Testis (tissue), 3 donors: ENCODE results near the gene LIMD2. TPM values are rescaled to one million over a fixed set of nuclear protein-coding genes. Genes with fewer than 3 reads are reported as not detected.

Experiments used
- DNase-seq: peaks from one replicate; pipeline ENCODE4 v3.0.0-alpha.2; 2019
- H3K27ac ChIP-seq, 2 donors: fragments of 200-600 bp; sonication (generic); one replicate each; pipeline ENCODE4 v1.5.1; 2019
- H3K27me3 ChIP-seq: fragments of 200-600 bp; sonication (generic); one replicate; pipeline ENCODE4 v1.5.1; 2019
- H3K36me3 ChIP-seq: fragments of 200-600 bp; sonication (generic); one replicate; pipeline ENCODE4 v1.5.1; 2017; ENCODE audit warnings: low read depth; ENCODE audit errors: missing control alignments
- H3K4me1 ChIP-seq: fragments of 200-600 bp; sonication (generic); one replicate; pipeline ENCODE4 v1.5.1; 2019
- H3K4me3 ChIP-seq, 2 donors: fragments of 200-600 bp; sonication (generic); one replicate each; pipeline ENCODE4 v1.5.1; 2017 to 2019
- H3K9me3 ChIP-seq: fragments of 200-600 bp; sonication (generic); one replicate; pipeline ENCODE4 v1.5.1; 2017
- POLR2A ChIP-seq: fragments of 450-650 bp; IDR thresholded peaks from one replicate; pipeline ENCODE4 v1.6.1; 2017; ENCODE audit warnings: antibody characterized with exemption, mild to moderate bottlenecking, moderate library complexity
- WGBS, 2 donors: methylation state at CpG; one replicate each; pipeline ENCODE4 v1.1.5; 2018; 5-methylcytosine and 5-hydroxymethylcytosine counted together
- intact Hi-C: fragments of 100-400 bp; cut with DNase I; formaldehyde crosslinking; loops from one replicate; pipeline ENCODE4 v1.15.1; 2023; ENCODE audit warnings: low total_unique reads
- polyA plus RNA-seq: library from polyadenylated mRNA; stranded (reverse); fragments of 350-450 nt; fragmentation: Illumina TruSeq; extraction: RNeasy Lipid Tissue Mini Kit (QIAGEN cat#74804); gene quantifications from one replicate; pipeline ENCODE4 v1.2.3, GENCODE V29; 2014; ENCODE audit warnings: low read depth, low replicate concordance; ENCODE audit not compliant: insufficient read depth
- total RNA-seq, 2 donors: library from RNA; depleted of rRNA; stranded (reverse); fragments of >200 nt; gene quantifications; one replicate each; pipeline ENCODE4 v1.2.3, GENCODE V29; 2016
- TF ChIP-seq, protein P1 (sequence below), 3 experiments: fragments of 450-650 bp in 2 of 3; fragments of 200-600 bp in 1 of 3; sonication (generic) in 1 of 3; IDR thresholded peaks; one replicate each; pipeline ENCODE4 v1.5.1; 2016 to 2019; ENCODE audit warnings: antibody characterized with exemption in 3 of 3, mild to moderate bottlenecking in 2 of 3, moderate library complexity in 1 of 3

Gene LIMD2
- total and polyA plus RNA-seq, 3 donors from 2014 or later: 21.9 to 22.9 (median 22.8) TPM

DNA sequence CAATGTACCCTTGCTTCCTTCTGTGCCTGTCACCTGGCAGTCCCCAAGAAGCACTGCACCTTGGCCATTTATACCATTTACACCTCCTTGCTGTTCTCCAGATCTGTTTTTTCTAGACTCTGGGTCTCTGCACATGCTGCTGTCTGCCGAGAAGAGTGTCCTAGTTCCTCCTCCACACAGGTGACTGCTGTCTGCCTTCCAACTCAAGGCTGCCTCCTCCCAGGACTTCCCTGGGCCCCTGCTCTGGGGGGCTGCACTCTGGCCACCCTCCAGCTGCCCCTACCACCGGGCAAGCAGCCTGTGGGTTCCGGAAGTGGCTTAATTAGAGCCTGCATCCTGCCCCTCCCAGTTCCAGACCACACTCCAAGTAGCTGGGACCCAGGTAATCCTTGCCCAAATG lies 5.7 kb upstream of the LIMD2 start:
- H3K27me3 ChIP-seq: no peaks in the 10 kb centered on the region
- peaks cover 8% of the 10 kb centered on the region for H3K4me1 ChIP-seq
- TF ChIP-seq, protein P1, sequence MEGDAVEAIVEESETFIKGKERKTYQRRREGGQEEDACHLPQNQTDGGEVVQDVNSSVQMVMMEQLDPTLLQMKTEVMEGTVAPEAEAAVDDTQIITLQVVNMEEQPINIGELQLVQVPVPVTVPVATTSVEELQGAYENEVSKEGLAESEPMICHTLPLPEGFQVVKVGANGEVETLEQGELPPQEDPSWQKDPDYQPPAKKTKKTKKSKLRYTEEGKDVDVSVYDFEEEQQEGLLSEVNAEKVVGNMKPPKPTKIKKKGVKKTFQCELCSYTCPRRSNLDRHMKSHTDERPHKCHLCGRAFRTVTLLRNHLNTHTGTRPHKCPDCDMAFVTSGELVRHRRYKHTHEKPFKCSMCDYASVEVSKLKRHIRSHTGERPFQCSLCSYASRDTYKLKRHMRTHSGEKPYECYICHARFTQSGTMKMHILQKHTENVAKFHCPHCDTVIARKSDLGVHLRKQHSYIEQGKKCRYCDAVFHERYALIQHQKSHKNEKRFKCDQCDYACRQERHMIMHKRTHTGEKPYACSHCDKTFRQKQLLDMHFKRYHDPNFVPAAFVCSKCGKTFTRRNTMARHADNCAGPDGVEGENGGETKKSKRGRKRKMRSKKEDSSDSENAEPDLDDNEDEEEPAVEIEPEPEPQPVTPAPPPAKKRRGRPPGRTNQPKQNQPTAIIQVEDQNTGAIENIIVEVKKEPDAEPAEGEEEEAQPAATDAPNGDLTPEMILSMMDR (IDR thresholded peaks at IDR 0.05): no peak
- TF ChIP-seq POLR2A: no peak
- intact Hi-C loops: no loop called here
- no peaks in the 10 kb centered on the region for H3K36me3 ChIP-seq
- no peak for DNase-seq
- no peak overlapping the region for H3K27ac ChIP-seq
- no peaks in the 10 kb centered on the region for H3K9me3 ChIP-seq
- WGBS, 2 donors: 58 to 72% methylated on average over 3 of the region's 3 CpGs
- H3K4me3 ChIP-seq: no peak overlapping the region

DNA sequence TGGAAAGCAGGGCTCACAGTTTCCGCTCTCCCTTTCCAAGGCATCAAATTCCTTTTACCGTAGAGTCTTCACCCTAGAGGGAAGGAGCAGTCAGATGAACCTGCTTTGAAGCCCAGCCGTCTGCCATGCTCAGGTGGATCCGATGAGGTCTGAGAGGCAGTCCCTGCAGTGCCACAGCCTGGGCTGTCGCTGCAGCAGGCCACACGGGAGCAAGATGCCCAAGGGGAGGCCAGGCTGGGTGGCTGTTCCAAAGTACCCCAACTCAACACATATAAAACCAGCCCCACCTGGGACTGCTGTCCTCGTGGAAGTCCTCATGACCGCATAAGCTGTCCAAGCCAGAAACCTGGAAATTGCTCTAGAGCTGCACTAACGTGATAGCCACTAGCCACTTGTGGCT lies 4.9 kb upstream of the LIMD2 start:
- no peak overlapping the region for H3K27ac ChIP-seq

DNA sequence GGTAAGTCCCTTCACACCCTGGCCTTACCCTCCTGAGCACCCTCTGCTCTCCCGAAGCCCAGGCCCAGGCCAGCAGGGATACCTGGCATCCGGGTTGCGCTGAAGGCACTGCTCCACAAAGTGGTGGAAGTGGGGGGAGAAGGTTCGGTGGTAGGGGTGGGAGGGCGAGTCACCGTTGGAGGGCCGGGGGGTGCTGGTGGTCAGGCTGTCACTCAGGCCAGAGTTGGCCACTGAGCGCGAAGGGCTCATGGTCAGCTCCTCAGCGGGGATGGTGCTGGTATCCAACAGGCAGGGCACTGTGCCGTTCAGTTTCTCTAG lies 4.3 kb upstream of the LIMD2 start:
- no peak for DNase-seq
- TF ChIP-seq, protein P1 (IDR thresholded peaks at IDR 0.05): no peak
- no peak for TF ChIP-seq POLR2A
- no peak overlapping the region for H3K4me3 ChIP-seq
- H3K4me1 ChIP-seq: peaks cover 8% of the 10 kb centered on the region
- no peaks in the 10 kb centered on the region for H3K36me3 ChIP-seq
- H3K27ac ChIP-seq: no peak overlapping the region
- H3K27me3 ChIP-seq: no peaks in the 10 kb centered on the region
- WGBS, 2 donors: 94 to 95% methylated on average over 11 of the region's 11 CpGs
- intact Hi-C loops: no loop called here
- H3K9me3 ChIP-seq: no peaks in the 10 kb centered on the region

More for the DNA sequence above, 4.9 kb upstream of the LIMD2 start:
- Histone ChIP-seq H3K4me1 (peaks cover 8% of the 10 kb centered on the region), H3K27me3 (no peaks in the 10 kb centered on the region), H3K36me3 (no peaks in the 10 kb centered on the region), H3K4me3 (no peak overlapping the region), H3K9me3 (no peaks in the 10 kb centered on the region)
- TF ChIP-seq POLR2A: no peak
- TF ChIP-seq, protein P1 (IDR thresholded peaks at IDR 0.05): no peak
- intact Hi-C loops: no loop called here
- DNase-seq: no peak
- WGBS, 2 donors: 83 to 88% methylated on average over 6 to 9 of the region's 9 CpGs

DNA sequence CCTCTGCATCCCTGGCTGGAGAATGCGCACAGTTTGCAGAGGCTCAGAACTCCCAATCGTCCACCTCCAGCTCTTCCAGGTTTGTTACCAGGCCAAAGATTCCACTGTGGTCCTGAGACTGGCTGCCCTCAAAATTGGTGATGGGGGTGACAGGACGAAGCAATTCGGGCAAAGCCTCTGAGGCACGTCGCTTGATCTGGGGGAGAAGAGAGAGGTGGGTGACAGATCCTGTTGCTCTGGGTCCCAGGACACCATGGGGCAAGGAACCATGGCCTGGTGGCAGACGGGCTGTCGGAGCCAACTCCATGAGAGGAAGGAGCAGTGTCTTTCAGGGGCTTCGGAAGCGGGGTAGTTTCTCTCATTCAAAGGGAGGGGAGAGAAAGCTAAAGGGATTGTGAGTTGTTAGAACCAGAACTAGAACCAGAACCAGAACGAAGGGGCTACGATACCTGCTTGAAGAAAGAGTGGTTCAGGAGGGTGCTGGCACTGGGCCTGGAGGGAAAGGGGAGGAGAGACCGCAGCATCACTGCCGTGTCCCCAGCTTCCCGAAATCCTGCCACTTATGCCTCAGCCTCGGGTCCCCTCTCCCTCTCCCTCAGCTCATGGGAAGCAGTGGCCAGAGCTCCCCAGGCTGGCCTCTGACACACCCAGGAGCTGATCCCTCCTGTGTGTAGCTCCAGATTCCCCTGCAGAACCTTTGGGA lies 3.8 kb upstream of the LIMD2 start:
- 92 to 94% methylated on average over 16 of the region's 16 CpGs for WGBS, 2 donors
- intact Hi-C loops: no loop called here
- Histone ChIP-seq H3K27ac (no peak overlapping the region), H3K9me3 (no peaks in the 10 kb centered on the region), H3K4me1 (peaks cover 8% of the 10 kb centered on the region), H3K4me3 (no peak overlapping the region), H3K36me3 (no peaks in the 10 kb centered on the region), H3K27me3 (no peaks in the 10 kb centered on the region)
- peak; percentile 4 for DNase-seq
- TF ChIP-seq POLR2A: no peak
- TF ChIP-seq, protein P1 (IDR thresholded peaks at IDR 0.05): no peak

DNA sequence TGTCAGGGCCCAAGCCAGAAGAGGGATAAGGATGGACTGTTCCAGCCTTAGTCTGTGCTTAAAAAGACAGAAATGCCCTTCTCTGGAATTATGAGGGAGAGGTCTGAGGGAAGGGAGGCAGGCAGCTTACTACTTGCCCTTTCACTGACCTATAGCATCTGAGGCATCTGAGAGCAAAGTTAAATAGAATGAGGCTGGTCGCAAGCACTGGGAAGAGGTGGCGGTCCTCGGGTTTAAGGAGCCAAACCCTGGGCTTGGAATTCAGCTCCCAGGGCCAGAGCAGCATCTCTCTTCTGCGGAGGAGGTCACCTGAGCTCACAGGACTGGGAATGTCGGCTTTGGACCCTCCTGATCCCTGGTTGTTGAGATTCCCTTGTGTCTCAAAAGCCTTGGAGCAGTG lies 3.1 kb upstream of the LIMD2 start:
- TF ChIP-seq, protein P1 (IDR thresholded peaks at IDR 0.05): no peak
- no peak for TF ChIP-seq POLR2A
- WGBS, 2 donors: 88 to 96% methylated on average over 3 to 5 of the region's 5 CpGs
- Histone ChIP-seq H3K27ac (no peak overlapping the region), H3K9me3 (no peaks in the 10 kb centered on the region), H3K4me1 (peaks cover 8% of the 10 kb centered on the region), H3K4me3 (no peak overlapping the region), H3K27me3 (no peaks in the 10 kb centered on the region), H3K36me3 (no peaks in the 10 kb centered on the region)
- DNase-seq: peak; percentile 10
- intact Hi-C loops: no loop called here
